SK-N-SH (cell line): ENCODE measurements around the gene PTPN22. TPM values are rescaled to one million over a fixed set of nuclear protein-coding genes. Genes with fewer than 3 reads are reported as not detected.

Source experiments
- CTCF ChIA-PET: fragments of 300-600, 350-600 bp; formaldehyde crosslinking; extraction: SDS; loops from one replicate; lab custom pipeline; 2021; lab: Yijun Ruan, JAX
- POLR2A ChIA-PET: fragments of 350-600 bp; sonication (Branson Sonifier 250); formaldehyde crosslinking; extraction: SDS; loops from one replicate; lab custom pipeline; 2020; ENCODE audit warnings: antibody characterized with exemption, inconsistent platforms; lab: Yijun Ruan, JAX
- DNase-seq: peaks from one replicate; pipeline ENCODE4 v3.0.0; 2012
- H2AFZ ChIP-seq: fragments of 200-600 bp; sonication (generic); 2 replicates; pipeline ENCODE4 v1.8.1; 2016; ENCODE audit warnings: antibody characterized with exemption, mild to moderate bottlenecking, low read depth
- H3F3A ChIP-seq: fragments of 200-600 bp; sonication (generic); replicated peaks from 2 replicates; pipeline ENCODE3; 2016; ENCODE audit warnings: antibody characterized with exemption, mild to moderate bottlenecking; ENCODE audit not compliant: insufficient read depth
- H3K27ac ChIP-seq, 2 experiments: fragments of 200-500 bp in 1 of 2; fragments of 200-600 bp in 1 of 2; sonication (Bioruptor generic) in 1 of 2; sonication (generic), shearing (Covaris generic) in 1 of 2; 2 replicates each; pipeline versions ENCODE4 v1.5.1 to v1.6.1; 2014 to 2016; ENCODE audit warnings: low read depth in 2 of 2, inconsistent platforms in 1 of 2, low read length in 1 of 2, mild to moderate bottlenecking in 1 of 2, mixed read lengths in 1 of 2
- H3K27me3 ChIP-seq: fragments of 200-600 bp; sonication (generic), shearing (Covaris generic); 2 replicates; pipeline ENCODE4 v1.6.1; 2016; ENCODE audit warnings: mixed run types; ENCODE audit not compliant: insufficient read depth
- H3K36me3 ChIP-seq, 2 experiments: fragments of 200-500 bp in 1 of 2; fragments of 200-600 bp in 1 of 2; sonication (Bioruptor generic) in 1 of 2; sonication (generic) in 1 of 2; replicated peaks in 1 of 2; 2 replicates each; pipeline versions ENCODE3 to v1.5.1; 2014 to 2016; ENCODE audit warnings: low read length in 1 of 2, mild to moderate bottlenecking in 1 of 2; ENCODE audit not compliant: insufficient read depth in 2 of 2, control insufficient read depth in 1 of 2
- H3K4me1 ChIP-seq, 2 experiments: fragments of 200-500 bp in 1 of 2; fragments of 200-600 bp in 1 of 2; sonication (Bioruptor generic) in 1 of 2; sonication (generic), shearing (Covaris generic) in 1 of 2; 2 replicates each; pipeline versions ENCODE4 v1.5.1 to v1.6.1; 2014 to 2016; ENCODE audit warnings: low read depth in 1 of 2, low read length in 1 of 2, mixed run types in 1 of 2; ENCODE audit not compliant: insufficient read depth in 2 of 2, control insufficient read depth in 1 of 2
- H3K4me2 ChIP-seq: fragments of 200-600 bp; sonication (generic), shearing (Covaris generic); 2 replicates; pipeline ENCODE4 v1.6.1; 2017; ENCODE audit warnings: mixed run types
- H3K4me3 ChIP-seq, 2 experiments: fragments of 200-500 bp in 1 of 2; fragments of 200-600 bp in 1 of 2; sonication (Bioruptor generic) in 1 of 2; sonication (generic), shearing (Covaris generic) in 1 of 2; 2 replicates each; pipeline versions ENCODE4 v1.5.1 to v1.8.1; 2014 to 2016; ENCODE audit warnings: low read depth in 2 of 2, inconsistent platforms in 1 of 2, low read length in 1 of 2, mild to moderate bottlenecking in 1 of 2, mixed read lengths in 1 of 2, moderate library complexity in 1 of 2
- H3K79me2 ChIP-seq: fragments of 200-600 bp; sonication (generic); 2 replicates; pipeline ENCODE4 v1.8.1; 2017; ENCODE audit warnings: mild to moderate bottlenecking; ENCODE audit not compliant: insufficient read depth
- H3K9ac ChIP-seq: fragments of 200-600 bp; sonication (generic); 2 replicates; pipeline ENCODE4 v1.6.1; 2017; ENCODE audit warnings: mixed run types
- H3K9me2 ChIP-seq: fragments of 200-600 bp; sonication (generic); 2 replicates; pipeline ENCODE4 v1.6.1; 2017; ENCODE audit warnings: mixed run types
- H3K9me3 ChIP-seq: fragments of 200-600 bp; sonication (generic); 2 replicates; pipeline ENCODE4 v1.6.1; 2017; ENCODE audit warnings: mixed run types, mild to moderate bottlenecking, moderate library complexity
- H4K20me1 ChIP-seq: fragments of 200-600 bp; sonication (generic); 2 replicates; pipeline ENCODE4 v1.6.1; 2017; ENCODE audit warnings: mild to moderate bottlenecking, mixed run types; ENCODE audit not compliant: insufficient read depth
- ELF1 ChIP-seq: IDR thresholded peaks from 2 replicates; pipeline ENCODE4 v1.4.0; 2012
- EZH2phosphoT487 ChIP-seq: fragments of 200-600 bp; sonication (generic); IDR thresholded peaks from 2 replicates; pipeline ENCODE4 v1.6.1; 2017; ENCODE audit warnings: low read depth, mixed run types, mild to moderate bottlenecking, antibody characterized with exemption, moderate library complexity, borderline replicate concordance
- FOSL2 ChIP-seq: IDR thresholded peaks from 2 replicates; pipeline ENCODE4 v1.4.0; 2012; ENCODE audit warnings: low read depth, mild to moderate bottlenecking, moderate library complexity, borderline replicate concordance
- FOXJ3 ChIP-seq: sonication (generic); formaldehyde crosslinking; IDR thresholded peaks from 2 replicates; pipeline ENCODE4 v1.5.1; 2020; ENCODE audit warnings: mild to moderate bottlenecking, missing genetic modification reagents
- GABPA ChIP-seq: IDR thresholded peaks from 2 replicates; pipeline ENCODE4 v1.4.0; 2012; ENCODE audit warnings: low read depth, mild to moderate bottlenecking
- GATA2 ChIP-seq: sonication (generic); formaldehyde crosslinking; IDR thresholded peaks from 2 replicates; pipeline ENCODE4 v1.5.0; 2020; ENCODE audit warnings: mild to moderate bottlenecking, missing genetic modification reagents
- MXI1 ChIP-seq: IDR thresholded peaks from 2 replicates; pipeline ENCODE4 v1.6.1; 2012; ENCODE audit warnings: mild to moderate bottlenecking, low read depth, low read length, improper control_type of control experiment
- NFIC ChIP-seq: IDR thresholded peaks from 2 replicates; pipeline ENCODE4 v1.4.0; 2012; ENCODE audit warnings: borderline replicate concordance
- NRF1 ChIP-seq: IDR thresholded peaks from 2 replicates; pipeline ENCODE4 v1.6.1; 2012; ENCODE audit warnings: low read depth, mild to moderate bottlenecking, low read length
- RCOR1 ChIP-seq: fragments of 150-350 bp; IDR thresholded peaks from 2 replicates; pipeline ENCODE4 v1.6.1; 2017; ENCODE audit warnings: antibody characterized with exemption, low read length
- REST ChIP-seq: IDR thresholded peaks from 2 replicates; pipeline ENCODE4 v1.6.1; 2012; ENCODE audit warnings: mild to moderate bottlenecking, low read depth, low read length, moderate library complexity
- RXRA ChIP-seq: IDR thresholded peaks from 2 replicates; pipeline ENCODE4 v1.4.0; 2012; ENCODE audit warnings: low read depth, mild to moderate bottlenecking, borderline replicate concordance
- SIN3A ChIP-seq: IDR thresholded peaks from 2 replicates; pipeline ENCODE4 v1.6.1; 2012; ENCODE audit warnings: low read depth, mild to moderate bottlenecking, low read length, moderate library complexity, borderline replicate concordance
- SMC3 ChIP-seq: IDR thresholded peaks from 2 replicates; pipeline ENCODE4 v1.6.1; 2012; ENCODE audit warnings: low read depth, low read length, improper control_type of control experiment
- TCF12 ChIP-seq: IDR thresholded peaks from 2 replicates; pipeline ENCODE4 v1.4.0; 2012
- TEAD4 ChIP-seq: IDR thresholded peaks from 2 replicates; pipeline ENCODE4 v1.4.0; 2012; ENCODE audit warnings: mild to moderate bottlenecking, borderline replicate concordance; ENCODE audit not compliant: insufficient read depth
- YY1 ChIP-seq: IDR thresholded peaks from 2 replicates; pipeline ENCODE4 v1.4.0; 2012; ENCODE audit warnings: low read depth, mild to moderate bottlenecking
- WGBS: methylation state at CpG from one replicate; pipeline ENCODE4 v1.1.6; 2017; ENCODE audit warnings: low lambda C conversion rate; 5-methylcytosine and 5-hydroxymethylcytosine counted together
- polyA plus RNA-seq, 3 experiments: library from polyadenylated mRNA; depleted of rRNA; stranded (reverse); fragments of >200 nt; gene quantifications; 2 replicates each; pipeline ENCODE4 v1.2.3, GENCODE V29; 2012
- TF ChIP-seq, protein P1 (sequence below): fragments of 150-350 bp; IDR thresholded peaks from 2 replicates; pipeline ENCODE4 v1.6.1; 2016; ENCODE audit warnings: mild to moderate bottlenecking, low read depth, low read length
- TF ChIP-seq, protein P2 (sequence below): IDR thresholded peaks from 2 replicates; pipeline ENCODE4; 2012
- TF ChIP-seq, protein P3 (sequence below): IDR thresholded peaks from 2 replicates; pipeline ENCODE4 v1.4.0; 2012; ENCODE audit warnings: low read depth, borderline replicate concordance

The PTPN22 gene
- polyA plus RNA-seq, 1 of the 3 experiments (the other 2 are of a cell fraction), result 0.12 TPM

DNA sequence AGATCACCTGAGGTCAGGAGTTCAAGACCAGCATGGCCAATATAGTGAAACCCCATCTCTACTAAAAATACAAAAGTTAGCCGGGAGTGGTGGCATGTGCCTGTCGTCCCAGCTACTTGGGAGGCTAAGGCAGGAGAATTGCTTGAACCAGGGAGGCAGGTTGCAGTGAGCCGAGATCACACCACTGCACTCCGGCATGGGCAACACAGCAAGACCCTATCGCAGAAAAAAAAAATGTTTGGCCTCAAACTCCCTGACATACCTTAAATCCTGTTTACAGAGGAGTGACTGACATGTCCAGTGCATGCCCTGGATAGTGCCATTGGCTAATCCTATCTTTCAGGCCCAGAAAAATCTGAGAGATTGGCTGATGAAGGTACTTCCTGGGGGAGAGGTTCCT lies 45.5 kb upstream of the PTPN22 start (continued):
- TF ChIP-seq NRF1 (no peak), NFIC (no peak), SMC3 (no peak), SIN3A (no peak)

DNA sequence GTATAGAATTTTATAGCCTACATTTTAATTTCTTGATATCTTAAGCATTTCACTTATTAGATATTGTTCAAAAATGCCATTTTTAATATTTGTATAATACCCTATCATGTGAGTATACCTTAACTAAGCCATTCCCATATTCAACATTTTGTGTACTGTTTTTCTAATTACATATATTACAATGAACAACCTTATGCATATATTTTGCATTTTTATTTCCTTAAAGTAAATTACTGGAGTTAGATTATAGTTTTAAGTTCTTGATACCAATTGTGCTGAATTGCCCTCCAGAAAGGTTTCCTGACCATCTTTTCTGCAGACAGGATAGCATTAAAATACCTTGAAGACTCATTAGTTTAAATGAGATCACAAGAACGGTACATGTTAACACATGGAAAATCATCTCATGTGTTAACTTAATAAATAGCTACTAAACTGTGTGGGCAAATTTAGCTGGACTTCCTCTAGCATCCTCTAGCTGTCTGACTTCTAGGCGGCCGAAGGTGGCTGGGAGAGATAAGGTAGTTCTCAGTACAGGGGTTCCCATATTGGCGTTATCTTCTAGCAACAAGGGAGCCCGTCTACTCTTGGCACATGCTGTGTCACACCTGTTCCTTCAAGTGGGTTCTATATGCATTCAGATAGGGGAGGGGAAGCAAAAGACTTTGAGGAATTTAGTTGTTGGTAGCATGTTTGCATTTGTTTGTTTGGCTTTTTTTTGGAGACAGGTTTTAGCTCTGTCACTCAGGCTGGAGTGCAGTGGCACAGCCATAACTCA lies 42.6 kb upstream of the PTPN22 start:
- no peaks in the 10 kb centered on the region for H3K27me3 ChIP-seq
- no peaks in the 10 kb centered on the region for H3K9me3 ChIP-seq
- no peak for DNase-seq
- H4K20me1 ChIP-seq, result no peaks in the 10 kb centered on the region
- H2AFZ ChIP-seq, result no peak overlapping the region
- POLR2A ChIA-PET, result no interaction called here
- no peaks in the 10 kb centered on the region for H3K79me2 ChIP-seq
- no peaks in the 10 kb centered on the region for H3K9me2 ChIP-seq
- peaks cover 11 to 23% of the 10 kb centered on the region in 2 experiments for H3K36me3 ChIP-seq
- no peak overlapping the region for H3K4me3 ChIP-seq
- no peak overlapping the region for H3K9ac ChIP-seq
- TF ChIP-seq GATA2 (CRISPR knock-in tag) (no peak), TCF12 (no peak), REST (no peak), RCOR1 (no peak), MXI1 (no peak), ELF1 (no peak), FOXJ3 (CRISPR knock-in tag) (no peak), FOSL2 (no peak), YY1 (no peak), SMC3 (no peak), RXRA (no peak), GABPA (no peak), SIN3A (no peak), TEAD4 (no peak), EZH2phosphoT487 (no peak)
- TF ChIP-seq, protein P1, sequence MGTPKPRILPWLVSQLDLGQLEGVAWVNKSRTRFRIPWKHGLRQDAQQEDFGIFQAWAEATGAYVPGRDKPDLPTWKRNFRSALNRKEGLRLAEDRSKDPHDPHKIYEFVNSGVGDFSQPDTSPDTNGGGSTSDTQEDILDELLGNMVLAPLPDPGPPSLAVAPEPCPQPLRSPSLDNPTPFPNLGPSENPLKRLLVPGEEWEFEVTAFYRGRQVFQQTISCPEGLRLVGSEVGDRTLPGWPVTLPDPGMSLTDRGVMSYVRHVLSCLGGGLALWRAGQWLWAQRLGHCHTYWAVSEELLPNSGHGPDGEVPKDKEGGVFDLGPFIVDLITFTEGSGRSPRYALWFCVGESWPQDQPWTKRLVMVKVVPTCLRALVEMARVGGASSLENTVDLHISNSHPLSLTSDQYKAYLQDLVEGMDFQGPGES, result no peak
- TF ChIP-seq, protein P2, sequence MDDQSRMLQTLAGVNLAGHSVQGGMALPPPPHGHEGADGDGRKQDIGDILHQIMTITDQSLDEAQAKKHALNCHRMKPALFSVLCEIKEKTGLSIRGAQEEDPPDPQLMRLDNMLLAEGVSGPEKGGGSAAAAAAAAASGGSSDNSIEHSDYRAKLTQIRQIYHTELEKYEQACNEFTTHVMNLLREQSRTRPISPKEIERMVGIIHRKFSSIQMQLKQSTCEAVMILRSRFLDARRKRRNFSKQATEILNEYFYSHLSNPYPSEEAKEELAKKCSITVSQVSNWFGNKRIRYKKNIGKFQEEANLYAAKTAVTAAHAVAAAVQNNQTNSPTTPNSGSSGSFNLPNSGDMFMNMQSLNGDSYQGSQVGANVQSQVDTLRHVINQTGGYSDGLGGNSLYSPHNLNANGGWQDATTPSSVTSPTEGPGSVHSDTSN, result no peak
- TF ChIP-seq, protein P3, sequence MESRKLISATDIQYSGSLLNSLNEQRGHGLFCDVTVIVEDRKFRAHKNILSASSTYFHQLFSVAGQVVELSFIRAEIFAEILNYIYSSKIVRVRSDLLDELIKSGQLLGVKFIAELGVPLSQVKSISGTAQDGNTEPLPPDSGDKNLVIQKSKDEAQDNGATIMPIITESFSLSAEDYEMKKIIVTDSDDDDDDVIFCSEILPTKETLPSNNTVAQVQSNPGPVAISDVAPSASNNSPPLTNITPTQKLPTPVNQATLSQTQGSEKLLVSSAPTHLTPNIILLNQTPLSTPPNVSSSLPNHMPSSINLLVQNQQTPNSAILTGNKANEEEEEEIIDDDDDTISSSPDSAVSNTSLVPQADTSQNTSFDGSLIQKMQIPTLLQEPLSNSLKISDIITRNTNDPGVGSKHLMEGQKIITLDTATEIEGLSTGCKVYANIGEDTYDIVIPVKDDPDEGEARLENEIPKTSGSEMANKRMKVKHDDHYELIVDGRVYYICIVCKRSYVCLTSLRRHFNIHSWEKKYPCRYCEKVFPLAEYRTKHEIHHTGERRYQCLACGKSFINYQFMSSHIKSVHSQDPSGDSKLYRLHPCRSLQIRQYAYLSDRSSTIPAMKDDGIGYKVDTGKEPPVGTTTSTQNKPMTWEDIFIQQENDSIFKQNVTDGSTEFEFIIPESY, result no peak
- H3F3A ChIP-seq, result peaks cover 4% of the 10 kb centered on the region
- H3K4me1 ChIP-seq, result no peaks in the 10 kb centered on the region
- CTCF ChIA-PET, result interaction anchor here (0.6 to 1.3 kb wide), 2 partner anchors 15 to 50 kb away, joined by 3 read pairs; no protein-coding TSS in a partner anchor
- 92% methylated on average over 5 of the region's 5 CpGs for WGBS
- H3K4me2 ChIP-seq, result no peak overlapping the region
- no peak overlapping the region for H3K27ac ChIP-seq
